ENCODE data around the gene FXN. TPM values are rescaled to one million over a fixed set of nuclear protein-coding genes. Genes with fewer than 3 reads are reported as not detected.
A peak's percentile ranks its signal among the peaks of the same experiment; 100 is the strongest.

FXN gene
- total RNA-seq, 1 donor from 2014 or later = 23.2 TPM

- Mint-ChIP-seq H3K27me3 (ENCODE audit: insufficient read depth, low read depth) (peaks cover 10% of the 10 kb centered on the region), H3K4me1 (peaks cover 13% of the 10 kb centered on the region), H3K9me3 (no peaks in the 10 kb centered on the region), H3K27ac (no peak overlapping the region), H3K36me3 (no peaks in the 10 kb centered on the region), H3K4me3 (peak overlapping the region; percentile 92)
- Histone ChIP-seq H3K27me3 (peaks cover 18% of the 10 kb centered on the region), H3K36me3 (no peaks in the 10 kb centered on the region), H4K20me1 (ENCODE audit: low read depth) (no peaks in the 10 kb centered on the region), H3K4me2 (peak overlapping the region; percentile 95), H3K9me3 (ENCODE audit: low read depth) (no peaks in the 10 kb centered on the region), H3K9ac (no peak overlapping the region), H3K27ac (no peak overlapping the region), H2AFZ (replicated peaks) (no peak overlapping the region), H3K4me1 (peaks cover 19% of the 10 kb centered on the region), H3K4me3 (peak overlapping the region; percentile 63), H3F3A (ENCODE audit: low read depth) (peaks cover 35% of the 10 kb centered on the region), H3K79me2 (ENCODE audit: low read depth) (no peaks in the 10 kb centered on the region)
- TF ChIP-seq EZH2 (IDR thresholded peaks at IDR 0.05) (no peak), CTCF (IDR thresholded peaks at IDR 0.05) (no peak), EZH2phosphoT487 (IDR thresholded peaks at IDR 0.05) (no peak)
- DNase-seq (ENCODE audit: low spot score) = peak; percentile 53
Observed at GRCh38 chr9:69122549-69123141, 87.1 kb downstream of the FXN start.

GRCh38 chr9:69130456-69131441, 95.2 kb downstream of the FXN start:
- no peak for TF ChIP-seq CTCF (IDR thresholded peaks at IDR 0.05)
- no peak for TF ChIP-seq EZH2phosphoT487 (IDR thresholded peaks at IDR 0.05)
- TF ChIP-seq EZH2 (IDR thresholded peaks at IDR 0.05) = no peak
- H4K20me1 ChIP-seq (ENCODE audit: low read depth) = no peaks in the 10 kb centered on the region
- no peak for DNase-seq (ENCODE audit: low spot score)
- H3K4me3 ChIP-seq = no peak overlapping the region
- Mint-ChIP-seq H3K9me3 (no peaks in the 10 kb centered on the region), H3K27me3 (ENCODE audit: insufficient read depth, low read depth) (no peaks in the 10 kb centered on the region), H3K36me3 (peaks cover 4% of the 10 kb centered on the region), H3K27ac (no peak overlapping the region), H3K4me3 (no peak overlapping the region), H3K4me1 (peaks cover 8% of the 10 kb centered on the region)
- H3K36me3 ChIP-seq = no peaks in the 10 kb centered on the region
- H3K4me2 ChIP-seq = no peak overlapping the region
- no peaks in the 10 kb centered on the region for H3K9me3 ChIP-seq (ENCODE audit: low read depth)
- no peak overlapping the region for H3K27ac ChIP-seq
- H3K27me3 ChIP-seq = no peaks in the 10 kb centered on the region
- no peaks in the 10 kb centered on the region for H3K4me1 ChIP-seq
- peaks cover 28% of the 10 kb centered on the region for H3K79me2 ChIP-seq (ENCODE audit: low read depth)
- H2AFZ ChIP-seq (replicated peaks) = no peak overlapping the region
- no peaks in the 10 kb centered on the region for H3F3A ChIP-seq (ENCODE audit: low read depth)
- H3K9ac ChIP-seq = no peak overlapping the region

- peaks cover 7% of the 10 kb centered on the region for H3K36me3 Mint-ChIP-seq
- Histone ChIP-seq H3K9ac (no peak overlapping the region), H4K20me1 (ENCODE audit: low read depth) (no peaks in the 10 kb centered on the region), H3K4me3 (no peak overlapping the region), H3F3A (ENCODE audit: low read depth) (no peaks in the 10 kb centered on the region), H3K9me3 (ENCODE audit: low read depth) (no peaks in the 10 kb centered on the region), H3K27me3 (no peaks in the 10 kb centered on the region), H3K79me2 (ENCODE audit: low read depth) (peaks cover 36% of the 10 kb centered on the region), H2AFZ (replicated peaks) (no peak overlapping the region), H3K36me3 (no peaks in the 10 kb centered on the region), H3K4me1 (peaks cover 3% of the 10 kb centered on the region), H3K27ac (no peak overlapping the region), H3K4me2 (no peak overlapping the region)
- DNase-seq (ENCODE audit: low spot score) = no peak
- peaks cover 10% of the 10 kb centered on the region for H3K4me1 Mint-ChIP-seq
- no peaks in the 10 kb centered on the region for H3K9me3 Mint-ChIP-seq
- no peak for TF ChIP-seq EZH2phosphoT487 (IDR thresholded peaks at IDR 0.05)
- no peak for TF ChIP-seq CTCF (IDR thresholded peaks at IDR 0.05)
- no peak for TF ChIP-seq EZH2 (IDR thresholded peaks at IDR 0.05)
- no peak overlapping the region for H3K27ac Mint-ChIP-seq
- no peaks in the 10 kb centered on the region for H3K27me3 Mint-ChIP-seq (ENCODE audit: insufficient read depth, low read depth)
- no peak overlapping the region for H3K4me3 Mint-ChIP-seq
Observed at GRCh38 chr9:69131682-69132081, 96.1 kb downstream of the FXN start.

All from neural progenitor cell (in vitro differentiated cells).